Activated T-cell treated with anti-CD3 and anti-CD28 coated beads, Interleukin-2, amount 50 U/mL, for 24 hours (primary cell): ENCODE measurements around the gene DEFB121.
"Not testable (repeated sequence)": the region's sequence is repeated elsewhere in the genome, so short reads cannot be mapped to it uniquely, and the experiment has no call there.

Experiments
- DNase-seq: peaks from one replicate; pipeline ENCODE4 v3.0.0-alpha.2; 2020
- H3K27ac Mint-ChIP-seq: 2 replicates; pipeline ENCODE4 v1.8.0; 2020; ENCODE audit warnings: mild to moderate bottlenecking, mixed read lengths
- H3K27me3 Mint-ChIP-seq: 2 replicates; pipeline ENCODE4 v1.8.0; 2020; ENCODE audit warnings: mixed read lengths
- H3K36me3 Mint-ChIP-seq: 2 replicates; pipeline ENCODE4 v1.8.0; 2020; ENCODE audit warnings: low read depth, mixed read lengths
- H3K4me1 Mint-ChIP-seq: 2 replicates; pipeline ENCODE4 v1.8.0; 2020; ENCODE audit warnings: low read depth, mixed read lengths
- H3K4me3 Mint-ChIP-seq: 2 replicates; pipeline ENCODE4 v1.8.0; 2020; ENCODE audit warnings: mild to moderate bottlenecking, moderate library complexity, mixed read lengths
- H3K9me3 Mint-ChIP-seq: 2 replicates; pipeline ENCODE4 v1.8.0; 2020; ENCODE audit warnings: mixed read lengths

DEFB121 gene, protein sequence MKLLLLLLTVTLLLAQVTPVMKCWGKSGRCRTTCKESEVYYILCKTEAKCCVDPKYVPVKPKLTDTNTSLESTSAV

DNA sequence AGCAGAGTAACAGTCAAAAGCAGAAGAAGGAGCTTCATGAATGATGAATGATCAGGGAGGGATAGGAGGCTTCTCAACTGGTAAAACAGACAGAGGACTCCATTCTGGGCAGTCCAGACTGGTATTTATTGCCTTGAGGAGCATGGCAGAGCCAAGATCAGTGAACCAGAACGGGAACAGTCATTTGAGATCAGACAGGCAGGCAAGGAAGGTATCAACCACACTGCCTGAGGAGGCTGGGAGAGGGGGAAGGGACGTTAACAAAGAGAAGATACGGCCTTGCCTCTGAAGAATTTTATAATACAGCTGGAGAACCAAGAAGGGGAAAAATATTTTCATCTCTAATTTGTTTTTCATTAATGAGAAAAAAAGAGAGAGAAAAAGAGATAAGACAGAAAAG, at the start of gene DEFB121:
DEFB121 (minus strand) TSS at position 101 of the 400 bp plus-strand sequence; CDS start at position 38, 63 bp downstream.
- Mint-ChIP-seq H3K27ac (no peak within 1 kb of the TSS), H3K27me3 (peaks cover 4% of the 10 kb centered on the region), H3K36me3 (no peaks in the 10 kb centered on the region), H3K4me3 (no peak within 1 kb of the TSS), H3K9me3 (no peaks in the 10 kb centered on the region), H3K4me1 (no peaks in the 10 kb centered on the region)
- no peak for DNase-seq

GRCh38 chr20:31454361-31454760, 48.3 kb upstream of the DEFB121 start:
- no peak for DNase-seq
- no peak overlapping the region for H3K4me3 Mint-ChIP-seq
- no peaks in the 10 kb centered on the region for H3K4me1 Mint-ChIP-seq
- peaks cover 20% of the 10 kb centered on the region for H3K27me3 Mint-ChIP-seq
- H3K9me3 Mint-ChIP-seq: no peaks in the 10 kb centered on the region
- no peak overlapping the region for H3K27ac Mint-ChIP-seq
- no peaks in the 10 kb centered on the region for H3K36me3 Mint-ChIP-seq

GRCh38 chr20:31452575-31452974, 46.6 kb upstream of the DEFB121 start:
- no peaks in the 10 kb centered on the region for H3K9me3 Mint-ChIP-seq
- H3K4me3 Mint-ChIP-seq: no peak overlapping the region
- peaks cover 15% of the 10 kb centered on the region for H3K27me3 Mint-ChIP-seq
- DNase-seq: no peak
- H3K27ac Mint-ChIP-seq: no peak overlapping the region
- no peaks in the 10 kb centered on the region for H3K4me1 Mint-ChIP-seq
- H3K36me3 Mint-ChIP-seq: no peaks in the 10 kb centered on the region

DNA sequence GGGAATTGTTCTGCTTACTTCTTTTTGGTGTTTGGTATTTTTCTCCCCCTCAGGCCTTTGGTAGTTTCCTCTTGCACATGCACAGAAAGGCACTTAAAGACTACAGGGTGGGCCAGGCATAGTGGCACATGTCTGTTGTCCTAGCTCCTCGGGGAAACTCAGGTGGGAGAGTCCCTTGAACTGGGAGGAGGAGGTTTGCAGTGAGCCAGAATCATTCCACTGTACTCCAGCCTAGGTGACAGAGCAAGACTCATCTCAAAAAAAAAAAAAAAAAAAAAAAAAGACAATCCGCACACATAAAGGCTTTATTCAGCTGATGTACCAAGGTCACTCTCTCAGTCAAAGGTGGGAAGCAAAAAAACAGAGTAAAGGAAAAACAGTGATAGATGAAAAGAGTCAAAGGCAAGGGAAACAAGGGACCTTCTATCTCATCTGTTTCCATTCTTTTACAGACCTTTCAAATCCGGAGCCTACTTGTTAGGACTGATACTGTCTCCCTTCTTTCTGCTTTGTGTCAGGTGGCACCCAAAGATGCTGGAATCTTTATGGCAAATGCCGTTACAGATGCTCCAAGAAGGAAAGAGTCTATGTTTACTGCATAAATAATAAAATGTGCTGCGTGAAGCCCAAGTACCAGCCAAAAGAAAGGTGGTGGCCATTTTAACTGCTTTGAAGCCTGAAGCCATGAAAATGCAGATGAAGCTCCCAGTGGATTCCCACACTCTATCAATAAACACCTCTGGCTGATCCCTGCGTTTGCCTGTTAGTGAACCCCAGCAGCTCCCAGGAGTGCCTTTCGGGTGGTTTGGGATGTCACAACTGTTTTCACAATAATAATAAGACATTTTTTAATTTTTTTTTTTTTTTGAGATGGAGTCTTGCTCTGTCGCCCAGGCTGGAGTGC, 43.7 kb upstream of the DEFB121 start:
- no peak overlapping the region for H3K27ac Mint-ChIP-seq
- no peaks in the 10 kb centered on the region for H3K9me3 Mint-ChIP-seq
- no peak overlapping the region for H3K4me3 Mint-ChIP-seq
- H3K27me3 Mint-ChIP-seq: peaks cover 12% of the 10 kb centered on the region
- DNase-seq: no peak
- no peaks in the 10 kb centered on the region for H3K4me1 Mint-ChIP-seq
- H3K36me3 Mint-ChIP-seq: no peaks in the 10 kb centered on the region

DNA sequence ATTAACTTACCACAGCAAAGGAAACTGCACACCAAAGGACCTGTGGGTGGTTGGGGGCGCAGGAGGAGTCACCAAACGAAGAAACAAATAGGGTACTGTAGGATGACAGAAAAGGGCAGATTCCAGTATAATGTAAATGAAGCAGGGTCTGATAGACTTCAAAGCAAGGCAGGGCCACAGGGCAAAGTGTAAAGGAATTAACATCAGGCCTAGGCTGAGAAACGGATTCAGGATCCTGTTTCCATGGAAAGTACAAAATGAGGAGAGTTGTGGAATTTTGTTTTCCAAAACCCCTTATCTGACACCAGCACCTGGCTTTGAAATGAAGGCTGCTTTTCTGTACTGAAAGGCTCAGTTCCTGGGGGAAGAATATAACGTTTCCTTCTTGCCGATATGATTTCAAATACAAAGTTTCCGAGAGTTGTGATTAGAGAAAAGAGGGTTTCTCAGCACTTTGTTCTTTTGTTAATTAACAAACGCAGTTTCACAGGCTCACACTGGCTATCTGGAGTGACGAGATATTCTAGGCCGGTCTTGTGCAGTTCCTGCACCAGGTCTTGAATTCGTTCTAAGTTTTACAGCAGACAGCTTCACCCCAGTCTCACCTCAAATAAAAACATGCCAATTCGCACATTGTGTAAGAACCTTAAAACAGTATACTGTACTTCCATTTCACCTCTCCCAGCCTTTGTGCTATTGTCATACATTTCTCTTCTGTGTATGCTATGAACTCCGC, 40.2 kb upstream of the DEFB121 start:
- Mint-ChIP-seq H3K27ac (no peak overlapping the region), H3K9me3 (no peaks in the 10 kb centered on the region), H3K36me3 (no peaks in the 10 kb centered on the region), H3K27me3 (peaks cover 9% of the 10 kb centered on the region), H3K4me1 (no peaks in the 10 kb centered on the region), H3K4me3 (no peak overlapping the region)
- no peak for DNase-seq

GRCh38 chr20:31440012-31440659, 34.1 kb upstream of the DEFB121 start, which contains the start of gene DEFB123:
Gene DEFB123, plus strand, starts transcription at chr20:31440632. Its CDS starts 67 bp downstream, at chr20:31440699.
- H3K27ac Mint-ChIP-seq: no peak within 1 kb of the TSS
- no peaks in the 10 kb centered on the region for H3K9me3 Mint-ChIP-seq
- H3K27me3 Mint-ChIP-seq: peaks cover 16% of the 10 kb centered on the region
- H3K4me3 Mint-ChIP-seq: no peak within 1 kb of the TSS
- no peak for DNase-seq
- H3K4me1 Mint-ChIP-seq: no peaks in the 10 kb centered on the region
- H3K36me3 Mint-ChIP-seq: no peaks in the 10 kb centered on the region

GRCh38 chr20:31430568-31431115, 24.6 kb upstream of the DEFB121 start:
- H3K27ac Mint-ChIP-seq: no peak overlapping the region
- no peaks in the 10 kb centered on the region for H3K4me1 Mint-ChIP-seq
- H3K9me3 Mint-ChIP-seq: no peaks in the 10 kb centered on the region
- DNase-seq: no peak
- H3K4me3 Mint-ChIP-seq: no peak overlapping the region
- H3K27me3 Mint-ChIP-seq: peaks cover 26% of the 10 kb centered on the region
- no peaks in the 10 kb centered on the region for H3K36me3 Mint-ChIP-seq

GRCh38 chr20:31427576-31427975, 21.6 kb upstream of the DEFB121 start:
- H3K27me3 Mint-ChIP-seq: peaks cover 19% of the 10 kb centered on the region
- not testable (repeated sequence) for DNase-seq, H3K27ac Mint-ChIP-seq, H3K4me1 Mint-ChIP-seq, H3K36me3 Mint-ChIP-seq, H3K4me3 Mint-ChIP-seq, H3K9me3 Mint-ChIP-seq

GRCh38 chr20:31426891-31427551, 21.0 kb upstream of the DEFB121 start:
- not testable (repeated sequence) for DNase-seq, H3K9me3 Mint-ChIP-seq, H3K36me3 Mint-ChIP-seq, H3K4me1 Mint-ChIP-seq, H3K4me3 Mint-ChIP-seq, H3K27ac Mint-ChIP-seq
- peaks cover 17% of the 10 kb centered on the region for H3K27me3 Mint-ChIP-seq

- no peak overlapping the region for H3K4me3 Mint-ChIP-seq
- H3K27me3 Mint-ChIP-seq: peaks cover 11% of the 10 kb centered on the region
- DNase-seq: no peak
- H3K36me3 Mint-ChIP-seq: no peaks in the 10 kb centered on the region
- H3K27ac Mint-ChIP-seq: no peak overlapping the region
- H3K9me3 Mint-ChIP-seq: no peaks in the 10 kb centered on the region
- no peaks in the 10 kb centered on the region for H3K4me1 Mint-ChIP-seq
These were observed 19.8 kb upstream of the DEFB121 start for GRCh38 chr20:31425797-31426196.

DNA sequence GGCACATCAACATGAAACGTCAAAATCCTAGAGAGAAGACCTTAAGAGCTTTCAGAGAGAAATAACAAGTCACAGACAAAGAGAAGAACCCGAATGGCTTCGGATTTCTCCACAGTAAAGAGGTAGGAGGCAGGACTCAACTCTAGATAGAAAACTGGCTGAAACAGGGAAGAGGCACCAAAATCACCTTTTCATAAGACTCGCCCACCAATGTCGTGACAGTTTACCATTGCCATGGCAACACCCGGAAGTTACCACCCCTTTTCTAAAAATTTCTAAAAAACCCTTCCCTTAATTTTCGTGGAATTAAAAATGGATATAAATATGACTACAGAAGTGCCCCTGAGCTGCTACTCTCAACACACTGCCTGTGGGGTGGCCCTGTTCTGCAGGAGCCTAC, 12.3 kb upstream of the DEFB121 start:
- Mint-ChIP-seq H3K27me3 (peaks cover 8% of the 10 kb centered on the region), H3K9me3 (no peaks in the 10 kb centered on the region), H3K36me3 (no peaks in the 10 kb centered on the region), H3K4me1 (no peaks in the 10 kb centered on the region), H3K4me3 (no peak overlapping the region), H3K27ac (no peak overlapping the region)
- DNase-seq: no peak

- peaks cover 8% of the 10 kb centered on the region for H3K27me3 Mint-ChIP-seq
- no peaks in the 10 kb centered on the region for H3K4me1 Mint-ChIP-seq
- no peak overlapping the region for H3K27ac Mint-ChIP-seq
- no peak for DNase-seq
- no peaks in the 10 kb centered on the region for H3K9me3 Mint-ChIP-seq
- no peaks in the 10 kb centered on the region for H3K36me3 Mint-ChIP-seq
- H3K4me3 Mint-ChIP-seq: no peak overlapping the region
These were observed 9.6 kb upstream of the DEFB121 start for GRCh38 chr20:31415653-31416052.

DNA sequence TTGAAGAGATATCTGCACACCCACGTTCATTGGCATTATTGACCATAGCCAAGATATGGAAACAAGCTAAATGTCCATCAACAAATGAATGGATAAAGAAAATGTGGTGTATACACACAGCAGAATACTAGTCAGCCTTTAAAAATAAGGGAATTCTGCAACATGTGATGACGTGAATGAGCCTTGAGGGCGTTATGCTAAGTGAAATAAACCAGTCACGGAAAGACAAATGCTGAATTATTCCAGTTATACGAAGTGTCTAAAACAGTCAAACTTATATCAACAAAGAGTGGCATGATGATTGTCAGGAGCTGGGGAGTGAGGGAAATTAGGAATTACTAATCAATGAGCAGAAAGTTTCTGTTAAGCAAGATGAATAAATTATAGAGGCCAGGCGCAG, 8.4 kb upstream of the DEFB121 start:
- Mint-ChIP-seq H3K36me3 (no peaks in the 10 kb centered on the region), H3K27ac (no peak overlapping the region), H3K4me3 (no peak overlapping the region), H3K27me3 (peaks cover 5% of the 10 kb centered on the region), H3K9me3 (no peaks in the 10 kb centered on the region), H3K4me1 (no peaks in the 10 kb centered on the region)
- no peak for DNase-seq

- no peak for DNase-seq
- peaks cover 4% of the 10 kb centered on the region for H3K27me3 Mint-ChIP-seq
- no peaks in the 10 kb centered on the region for H3K4me1 Mint-ChIP-seq
- no peaks in the 10 kb centered on the region for H3K36me3 Mint-ChIP-seq
- H3K4me3 Mint-ChIP-seq: no peak overlapping the region
- H3K9me3 Mint-ChIP-seq: no peaks in the 10 kb centered on the region
- no peak overlapping the region for H3K27ac Mint-ChIP-seq
These were observed 4.0 kb upstream of the DEFB121 start for GRCh38 chr20:31410011-31410410.
